Fibroblast of skin of back (primary cell): ENCODE results near the gene DYNLT4. TPM values are rescaled to one million over a fixed set of nuclear protein-coding genes. Genes with fewer than 3 reads are reported as not detected.
A peak's percentile ranks its signal among the peaks of the same experiment; 100 is the strongest.
"Not testable (repeated sequence)": the region's sequence is repeated elsewhere in the genome, so short reads cannot be mapped to it uniquely, and the experiment has no call there.

ENCODE experiments used
- DNase-seq: peaks from one replicate; pipeline ENCODE4 v3.0.0-alpha.2; 2013
- polyA plus RNA-seq, 2 experiments: library from polyadenylated mRNA; unstranded; fragments of 120-200 nt; gene quantifications; one replicate each; pipeline ENCODE4 v1.2.1, GENCODE V29; 2013; ENCODE audit not compliant: insufficient read length in 2 of 2

The DYNLT4 gene, protein sequence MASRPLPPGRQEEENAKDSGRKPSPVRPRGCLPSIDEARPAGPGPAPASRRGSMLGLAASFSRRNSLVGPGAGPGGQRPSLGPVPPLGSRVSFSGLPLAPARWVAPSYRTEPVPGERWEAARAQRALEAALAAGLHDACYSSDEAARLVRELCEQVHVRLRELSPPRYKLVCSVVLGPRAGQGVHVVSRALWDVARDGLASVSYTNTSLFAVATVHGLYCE
- polyA plus RNA-seq (2013, experiment 1 of 2; ENCODE audit: insufficient read length) = 0.38 TPM
- polyA plus RNA-seq (2013, experiment 2 of 2; ENCODE audit: insufficient read length) = 0.43 TPM

DNA sequence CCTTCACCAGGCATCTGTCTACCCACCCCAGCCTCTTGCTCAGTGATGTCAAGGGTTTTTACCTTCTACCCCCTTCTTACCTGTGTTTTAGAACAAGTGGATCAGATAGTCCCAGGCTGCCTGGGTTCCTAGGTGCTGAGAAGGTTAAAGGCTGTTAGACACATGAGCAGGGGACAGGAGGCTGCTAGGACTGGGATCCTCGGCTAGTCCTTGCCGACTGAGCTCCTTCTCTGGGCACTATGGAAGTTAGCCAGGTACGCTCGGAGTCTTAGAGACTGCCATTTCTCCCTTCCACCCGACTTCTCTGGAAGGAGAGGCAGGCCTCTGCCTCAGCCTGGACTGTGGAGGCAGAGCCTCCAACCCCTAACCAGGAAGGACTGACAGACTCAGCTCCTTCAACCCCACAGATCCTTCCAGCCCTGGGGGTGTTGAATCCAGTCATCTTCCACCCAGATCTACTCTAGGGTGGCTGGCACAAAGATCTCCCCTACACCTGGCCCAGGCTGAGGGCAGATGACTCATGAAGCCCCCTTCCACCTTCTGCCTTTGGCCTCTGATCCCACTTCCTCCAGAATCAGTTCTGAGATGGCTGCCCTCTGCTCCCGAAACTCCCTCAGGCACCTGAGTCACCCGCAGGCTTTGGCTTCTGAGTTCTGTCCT is at the start of gene DYNLT4:
Gene DYNLT4, minus strand, starts transcription at position 648 of the 660 bp plus-strand sequence. CDS start 683 bp downstream, outside the sequence.
- DNase-seq = no peak

DNA sequence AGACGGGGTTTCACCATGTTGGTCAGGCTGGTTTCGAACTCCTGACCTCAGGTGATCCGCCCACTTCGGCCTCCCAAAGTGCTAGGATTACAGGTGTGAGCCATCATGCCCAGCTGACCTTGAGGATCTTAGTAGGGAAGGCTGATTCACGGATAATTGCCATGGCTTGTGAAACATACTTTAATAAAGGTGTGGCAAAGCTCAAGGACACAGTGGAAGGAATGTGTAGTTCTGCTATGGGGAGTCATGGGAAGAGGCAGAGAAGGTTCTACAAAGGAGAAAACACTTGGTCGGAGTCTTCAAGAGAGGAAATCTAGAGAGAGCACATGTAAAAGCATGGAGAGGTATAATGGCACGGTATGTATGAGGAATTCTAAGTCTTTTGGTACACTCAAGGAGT is 48.6 kb upstream of the DYNLT4 start:
- no peak for DNase-seq

DNA sequence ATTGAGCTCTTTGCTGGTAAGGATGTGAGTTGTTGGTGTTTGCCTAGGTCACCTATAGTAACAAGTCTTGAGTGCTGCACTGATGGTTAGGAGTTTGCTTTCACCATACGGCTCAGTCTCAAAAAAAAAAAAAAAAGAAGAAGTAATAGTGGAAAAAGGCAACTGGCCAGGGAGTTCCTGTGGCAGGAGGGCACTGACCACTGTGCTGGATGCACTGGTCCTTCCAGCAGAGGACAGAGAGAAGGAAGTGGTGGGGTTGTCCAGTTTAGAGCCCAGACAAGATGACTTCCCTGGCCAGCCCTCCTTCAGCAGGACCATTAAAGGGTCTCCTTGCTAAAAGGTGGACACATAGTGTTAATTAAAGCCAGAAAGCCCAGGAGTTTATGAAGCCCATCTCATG is 47.8 kb upstream of the DYNLT4 start:
- no peak for DNase-seq

DNA sequence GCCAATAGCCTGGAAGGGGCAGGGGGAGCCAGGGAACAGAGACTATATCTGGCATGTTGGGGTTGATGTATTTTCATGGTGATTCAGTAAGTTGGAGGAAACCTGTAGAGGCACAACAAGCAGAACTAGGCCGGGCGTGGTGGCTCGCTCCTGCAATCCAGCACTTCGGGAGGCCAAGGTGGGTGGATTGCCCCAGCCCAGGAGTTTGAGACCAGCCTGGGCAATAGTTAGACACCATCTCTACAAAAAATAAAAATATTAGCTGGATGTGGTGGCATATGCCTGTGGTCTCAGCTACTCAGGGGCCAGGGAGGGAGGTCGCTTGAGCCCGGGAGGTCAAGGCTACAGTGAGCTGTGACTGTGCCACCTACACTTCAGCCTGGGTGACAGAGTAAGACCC is 46.0 kb upstream of the DYNLT4 start:
- DNase-seq = no peak

DNA sequence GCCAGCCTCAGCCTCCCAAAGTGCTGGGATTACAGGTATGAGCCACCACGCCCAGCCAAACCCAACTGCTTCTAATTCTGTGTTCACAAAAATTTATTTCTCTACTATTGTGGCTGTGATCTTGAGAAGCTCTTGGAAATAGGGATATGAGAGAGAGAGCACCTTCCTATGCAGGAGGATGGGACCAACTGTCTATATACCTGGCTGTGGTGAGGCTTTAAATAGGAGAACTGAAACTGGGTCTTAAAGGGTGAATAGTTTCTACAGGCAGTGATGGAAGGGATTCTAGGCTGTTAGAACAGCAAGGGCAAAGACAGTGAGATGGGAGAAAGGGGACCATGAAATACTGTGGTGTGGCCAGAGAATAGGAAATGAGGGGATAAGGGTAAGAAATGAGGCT is 44.2 kb upstream of the DYNLT4 start:
- no peak for DNase-seq

DNA sequence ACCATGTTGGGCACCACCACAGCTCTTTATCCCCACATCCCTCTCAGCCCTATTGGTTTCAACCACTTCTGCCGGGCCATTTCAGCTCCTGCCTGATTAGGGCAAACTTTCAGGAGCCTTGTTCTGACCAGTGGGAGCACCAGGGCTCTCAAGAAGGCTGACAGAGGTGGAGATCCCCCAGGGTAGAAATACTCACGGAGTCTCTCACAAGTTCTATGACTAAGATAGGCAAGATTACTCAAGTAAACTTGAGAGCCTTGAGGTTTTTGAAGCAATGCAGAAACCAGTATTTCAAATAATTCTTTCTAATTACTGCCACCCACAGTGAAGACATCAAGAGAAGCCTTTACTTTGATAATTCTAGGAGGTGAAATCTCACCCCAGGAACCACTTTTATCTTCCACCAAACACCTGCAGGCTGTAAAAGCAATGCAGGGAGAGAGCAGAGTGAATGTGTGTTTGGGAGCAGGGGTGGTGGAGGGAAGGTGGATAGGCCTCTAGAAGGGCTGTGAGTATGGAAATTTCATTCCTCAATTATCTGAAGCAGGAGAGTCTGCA is 42.5 kb upstream of the DYNLT4 start:
- no peak for DNase-seq

DNA sequence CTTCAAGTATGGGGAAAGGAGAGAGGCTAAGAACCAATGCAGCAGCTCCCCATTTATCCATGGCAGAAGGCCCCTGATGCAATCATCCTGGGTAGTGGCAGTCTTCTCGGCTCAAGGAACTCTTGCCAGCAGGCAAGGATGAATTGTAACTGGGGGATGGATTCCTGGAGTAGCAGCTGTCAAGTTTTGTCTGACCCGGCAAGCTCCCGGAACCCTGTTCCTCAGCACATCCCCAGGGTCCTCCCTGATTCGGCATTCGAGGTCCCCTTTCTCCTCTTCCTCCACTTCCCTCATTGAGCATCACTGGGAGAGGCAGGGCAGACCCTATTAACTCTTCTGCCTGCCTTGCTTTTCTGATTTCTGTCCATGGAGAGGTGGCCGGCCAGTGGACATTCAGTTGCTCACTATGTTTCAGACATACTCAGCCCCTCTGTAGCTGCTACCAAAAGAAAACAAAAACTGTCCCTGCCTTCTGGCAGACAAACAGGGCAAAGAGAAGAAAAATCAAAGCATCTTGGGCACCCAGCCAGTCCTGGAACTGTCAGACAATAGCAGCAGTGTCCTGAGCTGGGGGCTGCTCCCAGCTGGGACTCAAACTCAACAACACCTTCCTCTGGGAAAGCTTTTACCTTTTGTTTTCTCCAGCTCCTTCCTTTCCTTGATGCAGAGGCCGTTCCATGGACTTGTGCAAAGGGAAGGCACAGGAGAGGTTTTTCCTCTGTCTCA is 41.5 kb upstream of the DYNLT4 start:
- DNase-seq = no peak

DNA sequence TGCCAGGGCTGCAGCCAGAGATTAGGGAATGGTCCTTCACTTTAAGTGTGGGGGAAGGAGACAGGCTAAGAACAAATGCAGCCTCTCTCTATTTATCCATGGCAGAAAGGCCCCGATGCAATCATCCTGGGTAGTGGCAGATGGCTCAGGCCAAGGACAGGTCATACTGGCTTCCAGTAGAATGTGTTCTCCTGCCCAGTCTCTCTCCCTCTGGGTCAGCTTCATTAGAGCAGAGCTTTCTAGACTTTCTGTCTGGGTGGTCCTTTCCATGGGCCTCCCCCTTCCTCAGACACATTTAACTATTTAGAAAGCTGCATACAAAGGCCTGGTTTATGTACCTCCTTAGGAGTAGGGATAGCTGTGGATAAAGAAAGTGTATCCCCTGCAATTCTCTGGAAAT is 40.7 kb upstream of the DYNLT4 start:
- DNase-seq = no peak

DNA sequence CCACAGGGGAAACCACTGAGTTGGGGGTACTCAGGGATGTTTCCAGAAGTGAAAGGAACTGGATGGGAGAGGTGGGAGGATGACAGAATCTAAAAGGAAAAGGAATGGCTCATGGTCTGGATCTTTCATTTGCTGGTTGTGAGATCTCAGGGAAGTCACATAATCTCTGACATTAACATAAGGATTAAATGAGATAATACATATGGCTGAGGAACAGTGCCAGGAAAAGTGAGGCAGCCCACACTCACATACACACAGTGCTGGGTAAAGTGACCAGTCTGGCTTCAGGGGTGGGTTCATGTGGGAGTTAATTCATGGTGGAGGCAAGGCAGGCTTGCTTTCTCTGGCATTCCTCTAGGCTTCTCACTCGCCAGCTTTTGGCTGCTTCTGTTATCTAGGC is 39.8 kb upstream of the DYNLT4 start:
- no peak for DNase-seq

DNA sequence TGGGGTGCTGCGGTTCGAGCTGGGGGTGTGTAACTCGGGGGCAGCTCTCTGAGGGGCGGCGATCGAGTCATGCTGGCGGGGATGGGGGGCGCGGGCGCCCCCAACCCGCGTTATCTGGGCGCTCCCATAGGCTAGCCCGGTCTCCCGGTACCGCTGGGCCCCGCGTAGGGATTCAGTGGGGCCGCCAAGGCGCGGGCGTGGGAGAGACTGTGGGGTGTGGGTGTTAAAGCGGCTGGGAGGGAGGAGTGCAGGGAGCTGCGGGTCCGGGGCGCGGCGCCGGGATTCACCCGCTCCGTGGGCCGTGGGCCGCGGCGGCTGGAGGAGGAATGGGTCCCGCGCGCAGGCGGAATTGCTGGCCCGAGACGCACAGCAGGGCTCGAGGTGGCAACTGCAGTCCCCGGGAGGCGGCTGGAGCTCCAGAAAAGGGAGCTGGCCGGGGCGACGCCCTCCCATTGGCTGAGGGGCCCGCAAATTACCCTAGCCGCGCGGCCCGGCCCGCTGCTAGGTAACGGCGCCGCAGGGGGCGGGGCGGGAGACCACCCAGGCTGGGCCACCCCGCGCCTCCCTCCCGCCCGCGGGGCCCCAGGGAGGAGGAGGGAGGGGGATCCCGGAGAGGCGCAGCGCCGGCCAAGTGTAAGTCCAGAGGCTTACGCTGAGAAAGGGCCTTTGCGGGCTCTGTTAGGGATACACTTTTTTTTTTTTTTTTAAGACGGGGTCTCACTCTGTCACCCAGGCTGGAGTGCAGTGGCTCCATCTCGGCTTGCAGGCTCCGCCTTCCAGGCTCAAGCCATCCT is 35.9 kb upstream of the DYNLT4 start, which contains the start of gene PTCH2:
Gene PTCH2, minus strand, starts transcription at position 392 of the 794 bp plus-strand sequence. Its CDS starts 321 bp downstream, at position 71.
- peak; percentile 79 for DNase-seq

DNA sequence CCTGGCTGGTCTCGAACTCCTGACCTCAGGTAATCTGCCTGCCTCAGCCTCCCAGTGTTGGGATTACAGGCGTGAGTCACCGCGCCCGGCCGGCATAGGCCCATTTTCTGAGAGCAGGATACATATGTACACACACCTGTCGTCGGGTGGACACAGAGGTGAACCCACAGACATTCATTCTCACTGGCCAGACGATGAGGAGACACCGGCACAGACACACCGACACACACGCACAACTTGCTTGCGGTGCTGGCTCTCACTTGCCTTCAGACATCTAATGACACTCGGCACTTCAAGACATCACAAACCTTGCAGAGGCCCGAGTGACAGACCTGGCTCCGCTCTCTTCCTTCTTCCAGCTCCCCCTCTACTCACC is 35.3 kb upstream of the DYNLT4 start:
- no peak for DNase-seq

DNA sequence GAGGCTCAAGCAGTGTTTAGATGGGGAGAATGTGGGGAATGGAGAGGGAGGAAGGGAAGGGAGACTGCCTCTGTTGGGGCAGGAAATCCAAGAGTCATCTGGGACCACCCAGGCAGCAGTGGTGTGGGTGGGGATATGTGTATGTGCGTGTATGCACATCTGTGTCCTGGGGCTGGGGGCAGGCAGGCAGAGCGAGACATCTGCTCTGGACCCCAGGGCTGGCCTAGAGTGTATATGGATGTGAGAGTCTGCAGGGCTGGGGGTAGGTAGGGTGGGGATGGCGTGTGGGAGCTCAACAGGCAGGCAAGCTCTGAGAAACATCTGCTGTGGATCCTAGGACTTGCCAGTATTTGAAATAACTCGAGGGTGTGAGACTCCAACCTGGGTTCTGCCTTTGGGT is 32.4 kb upstream of the DYNLT4 start:
- no peak for DNase-seq

DNA sequence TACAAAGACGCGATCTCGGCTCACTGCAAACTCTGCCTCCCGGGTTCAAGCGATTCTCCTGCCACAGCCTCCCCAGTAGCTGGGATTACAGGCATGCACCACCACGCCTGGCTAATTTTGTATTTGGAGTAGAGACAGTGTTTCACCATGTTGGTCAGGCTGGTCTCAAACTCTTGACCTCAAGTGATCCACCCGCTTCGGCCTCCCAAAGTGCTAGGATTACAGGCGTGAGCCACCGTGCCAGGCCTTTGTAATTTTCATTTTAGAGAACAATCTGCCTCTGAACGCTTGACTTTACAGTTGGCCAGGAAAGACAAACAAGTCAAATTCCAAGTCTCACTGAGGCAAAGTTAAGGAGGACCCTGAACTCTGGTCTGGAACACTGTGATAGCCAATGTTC is 31.1 kb upstream of the DYNLT4 start:
- DNase-seq = not testable (repeated sequence)

DNA sequence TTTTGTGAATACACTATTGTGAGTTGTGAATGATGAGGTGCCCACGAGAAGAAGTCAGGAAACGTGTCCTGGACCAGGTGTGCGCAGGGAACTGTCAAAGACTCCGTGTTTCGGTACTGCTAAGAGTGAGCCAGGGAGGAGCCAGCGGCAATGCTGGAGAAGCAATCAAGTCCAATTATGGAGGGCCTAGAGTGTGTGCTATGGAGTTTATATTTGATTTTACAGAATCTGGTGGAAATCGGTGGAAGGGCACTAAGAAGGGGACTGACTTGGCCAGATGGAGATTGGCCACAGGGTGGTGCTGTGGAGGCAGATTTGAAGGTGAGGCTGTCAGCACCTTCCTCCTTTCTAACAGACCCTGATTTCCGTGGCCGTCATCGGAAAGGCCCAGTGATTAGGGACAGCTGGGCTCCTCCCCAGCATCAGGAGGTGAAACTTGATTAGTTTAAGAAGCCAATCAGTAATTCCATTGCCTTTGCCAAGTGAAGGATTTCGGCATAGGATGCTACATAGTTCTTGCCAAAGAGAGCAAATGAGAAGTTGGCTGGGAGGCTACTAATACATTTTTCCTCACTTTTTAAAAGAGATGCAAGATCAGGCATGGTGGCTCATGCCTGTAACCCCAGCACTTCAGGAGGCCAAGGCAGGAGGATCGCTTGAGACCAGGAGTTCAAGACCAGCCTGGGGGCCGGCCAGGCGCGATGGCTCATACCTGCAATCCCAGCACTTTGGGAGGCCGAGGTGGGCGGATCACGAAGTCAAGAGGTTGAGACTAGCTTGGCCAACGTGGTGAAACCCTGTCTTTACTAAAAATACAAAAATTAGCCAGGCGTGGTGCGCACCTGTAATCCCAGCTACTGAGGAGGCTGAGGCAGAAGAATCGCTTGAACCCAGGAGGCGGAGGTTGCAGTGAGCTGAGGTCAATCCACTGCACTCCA is 28.9 kb upstream of the DYNLT4 start:
- DNase-seq = peak; percentile 73

DNA sequence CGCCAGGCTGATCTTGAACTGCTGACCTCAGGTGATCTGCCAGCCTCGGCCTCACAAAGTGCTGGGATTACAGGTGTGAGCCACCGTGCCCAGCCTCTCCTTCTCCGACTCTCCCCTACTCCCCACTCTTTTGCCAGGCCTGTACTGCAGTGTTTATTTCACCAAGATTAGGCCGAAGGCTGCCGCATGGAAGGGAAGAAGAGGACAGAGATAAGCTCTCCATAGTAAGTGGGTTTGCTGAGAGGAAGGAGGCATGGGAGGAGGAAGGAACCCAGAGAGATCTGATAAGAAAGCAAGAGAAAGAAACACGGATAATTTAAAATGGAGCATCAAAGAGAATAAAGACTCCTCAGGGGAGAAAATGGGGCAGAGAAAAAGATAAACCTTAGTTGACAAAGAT is 27.2 kb upstream of the DYNLT4 start:
- no peak for DNase-seq

DNA sequence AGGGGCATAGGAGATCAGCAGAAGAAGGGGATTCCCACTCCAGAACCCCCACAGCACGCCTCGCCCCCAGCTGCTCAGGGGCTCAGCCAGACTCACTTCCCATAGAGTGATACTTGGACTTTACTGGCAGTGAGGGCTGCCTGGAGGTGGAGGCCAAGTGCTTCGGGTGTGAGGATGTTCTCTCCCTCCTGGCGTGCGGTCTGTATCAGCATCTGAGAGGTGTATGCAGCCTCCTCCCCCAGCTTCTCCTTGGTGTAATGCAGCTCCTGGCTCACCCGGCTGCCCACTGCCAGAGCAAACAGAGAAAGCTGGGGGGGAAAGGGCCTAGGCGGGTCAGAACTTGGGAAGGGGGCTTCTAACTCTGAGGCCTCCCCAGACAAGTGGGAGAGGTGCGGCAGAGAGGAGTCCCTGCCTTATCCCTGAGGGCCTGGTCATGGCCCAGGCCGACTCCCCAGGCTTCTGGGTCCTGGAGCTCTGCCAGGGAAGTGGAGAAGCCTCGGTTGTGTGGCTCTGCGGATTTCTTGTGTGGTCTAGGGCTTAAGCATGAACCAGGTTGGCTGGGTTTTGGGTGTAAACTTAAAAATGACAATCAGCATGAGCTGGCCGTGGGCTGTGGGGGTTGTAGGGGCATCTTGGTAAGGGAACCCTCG is 25.0 kb upstream of the DYNLT4 start:
- no peak for DNase-seq

DNA sequence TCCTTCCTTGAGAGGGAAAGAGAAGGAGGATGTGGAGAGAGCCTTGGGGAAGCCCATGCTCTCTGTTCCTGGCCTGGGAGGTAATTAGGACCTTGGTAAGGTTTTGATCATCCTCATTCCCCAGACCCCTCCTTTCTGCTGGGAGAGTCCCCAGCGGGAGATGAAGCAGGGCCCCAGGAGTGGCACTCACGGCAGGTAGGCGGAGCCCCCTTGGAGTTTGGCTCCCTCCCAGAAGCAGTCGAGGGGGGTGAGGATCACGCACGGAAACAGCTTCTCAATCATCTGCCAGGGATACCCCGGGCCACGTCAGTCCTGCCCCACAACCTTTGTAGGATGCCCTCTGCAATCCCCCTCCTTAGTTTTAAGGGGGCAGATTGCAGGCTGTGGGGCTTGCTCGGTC is 24.4 kb upstream of the DYNLT4 start:
- DNase-seq = no peak

DNA sequence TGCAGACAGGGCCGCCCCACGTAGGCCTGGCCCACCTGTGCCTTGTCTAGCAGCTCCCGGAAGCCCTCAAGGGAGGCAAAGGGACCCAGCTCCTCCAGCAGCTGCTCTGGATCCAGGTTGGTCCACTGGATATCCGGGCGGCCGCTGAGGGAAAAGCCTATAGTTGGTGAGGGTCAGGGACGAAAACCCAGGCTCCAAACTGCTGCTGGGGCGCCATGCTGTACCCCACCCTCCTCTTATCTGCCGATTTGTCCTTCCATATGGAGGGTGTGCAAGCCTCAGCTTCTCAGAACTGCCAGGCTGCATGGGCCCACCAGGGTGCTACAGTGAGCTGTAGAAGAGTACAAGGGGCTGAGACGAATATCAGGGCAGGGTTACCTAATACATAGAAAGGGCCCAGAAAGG is 23.8 kb upstream of the DYNLT4 start:
- no peak for DNase-seq

DNA sequence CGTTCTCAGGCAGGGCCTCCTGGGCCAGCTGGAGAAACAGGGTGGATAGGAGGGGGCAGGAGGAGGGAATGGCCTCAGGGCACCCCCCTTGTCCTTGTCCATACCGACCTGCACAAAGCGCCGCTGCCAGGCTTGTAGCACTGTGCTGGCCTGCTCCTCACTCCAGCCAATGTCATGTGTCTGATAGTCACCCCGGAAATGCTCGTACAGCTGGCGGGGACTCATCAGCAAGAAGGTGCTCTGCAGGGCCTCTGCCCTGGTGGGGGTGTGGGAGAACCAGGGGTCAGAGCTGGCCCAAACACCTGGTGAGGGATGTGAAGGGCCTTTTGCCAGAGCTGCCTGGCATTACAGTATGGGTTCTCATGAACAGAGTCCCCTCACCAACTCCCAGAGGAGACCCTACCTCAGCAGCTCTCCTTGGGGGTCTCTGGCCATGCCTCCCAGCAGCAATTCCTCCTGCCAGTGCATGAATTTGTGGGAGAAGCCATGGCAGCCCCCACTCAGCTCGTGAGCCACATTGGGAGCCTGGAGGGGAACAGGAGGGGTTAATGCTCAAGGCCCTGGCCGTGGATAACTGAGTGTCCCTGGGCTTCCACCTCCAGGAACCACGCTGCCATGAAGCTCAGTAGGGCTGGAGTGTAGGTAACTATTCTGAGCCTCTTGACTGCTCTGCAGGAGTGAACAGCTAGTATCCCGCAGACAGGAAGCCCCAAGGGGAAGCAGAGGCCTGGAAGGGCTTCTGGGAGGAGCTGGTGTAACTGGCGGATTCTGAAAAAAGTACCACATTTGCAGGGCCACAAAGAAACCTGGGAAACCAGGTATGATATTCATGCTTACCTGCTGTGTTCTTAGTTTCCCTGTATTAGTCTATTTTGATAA is 22.6 kb upstream of the DYNLT4 start:
- no peak for DNase-seq
